PFSK-1 (cell line): ENCODE measurements around the gene EOGT.

Experiments used
- FOXP2 ChIP-seq: optimal IDR thresholded peaks from 2 replicates; pipeline ENCODE3; 2011; ENCODE audit warnings: borderline replicate concordance, control low read depth, inconsistent platforms; ENCODE audit not compliant: insufficient read depth; ENCODE audit errors: extremely low read length, extremely low read depth
- POLR2AphosphoS5 ChIP-seq: IDR thresholded peaks from 2 replicates; pipeline ENCODE4 v1.6.1; 2012; ENCODE audit warnings: low read depth, mild to moderate bottlenecking, control low read depth, low read length, moderate library complexity
- SIN3A ChIP-seq: IDR thresholded peaks from 2 replicates; pipeline ENCODE4 v1.6.1; 2012; ENCODE audit warnings: mild to moderate bottlenecking, low read length, moderate library complexity, borderline replicate concordance; ENCODE audit not compliant: insufficient read depth
- TAF1 ChIP-seq: IDR thresholded peaks from 2 replicates; pipeline ENCODE4 v1.6.1; 2012; ENCODE audit warnings: low read length, control low read depth, borderline replicate concordance; ENCODE audit not compliant: insufficient read depth
- TF ChIP-seq, protein P1 (sequence below), 2 experiments: IDR thresholded peaks; 2 replicates each; pipeline versions ENCODE4 v1.6.1 to v1.8.0; 2011 to 2012; ENCODE audit warnings: low read depth in 2 of 2, low read length in 2 of 2, control low read depth in 1 of 2, inconsistent platforms in 1 of 2, mild to moderate bottlenecking in 1 of 2, moderate library complexity in 1 of 2; ENCODE audit not compliant: insufficient read depth in 1 of 2

The EOGT gene

DNA sequence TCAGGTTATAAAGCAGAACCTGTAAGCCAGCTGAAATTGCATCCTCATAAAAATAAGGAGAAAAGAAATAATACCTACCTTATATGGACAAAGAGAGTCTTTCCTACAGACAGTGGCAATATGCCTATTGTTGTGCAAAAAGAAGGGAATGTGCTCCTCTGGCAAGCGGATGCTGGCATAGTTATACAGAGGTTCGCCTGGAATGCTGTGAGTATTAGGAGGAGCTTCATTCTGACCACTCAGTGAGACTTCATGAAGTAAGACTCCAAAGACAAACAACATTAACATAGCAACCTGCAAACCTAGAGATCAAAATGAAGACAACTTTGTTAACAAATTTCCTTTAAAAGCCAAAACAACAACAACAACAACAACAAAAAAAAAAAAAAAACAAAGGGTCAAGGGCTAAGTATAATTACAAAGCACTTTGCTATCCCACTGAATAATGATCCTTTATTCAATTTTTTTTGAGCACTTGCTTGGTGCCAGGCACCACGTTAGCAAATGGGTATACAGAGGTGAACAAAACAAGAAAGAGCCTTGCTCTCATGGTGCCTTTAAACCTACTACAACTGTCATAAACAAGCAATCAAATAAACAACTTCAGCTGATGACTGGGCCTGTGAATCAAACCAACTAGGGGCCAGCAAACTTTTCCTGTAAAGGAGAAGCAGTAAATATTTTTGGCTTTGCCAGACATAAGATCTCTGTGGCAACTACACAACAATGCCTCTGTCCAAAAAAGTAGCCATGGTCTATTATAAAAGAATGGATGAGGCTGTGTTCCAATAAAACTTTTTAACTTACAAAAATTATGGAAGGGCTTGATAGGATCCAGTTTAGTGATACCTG, 3.7 kb downstream of the EOGT start:
- TF ChIP-seq SIN3A (no peak), TAF1 (no peak), POLR2AphosphoS5 (no peak), FOXP2 (no peak)
- TF ChIP-seq, protein P1, sequence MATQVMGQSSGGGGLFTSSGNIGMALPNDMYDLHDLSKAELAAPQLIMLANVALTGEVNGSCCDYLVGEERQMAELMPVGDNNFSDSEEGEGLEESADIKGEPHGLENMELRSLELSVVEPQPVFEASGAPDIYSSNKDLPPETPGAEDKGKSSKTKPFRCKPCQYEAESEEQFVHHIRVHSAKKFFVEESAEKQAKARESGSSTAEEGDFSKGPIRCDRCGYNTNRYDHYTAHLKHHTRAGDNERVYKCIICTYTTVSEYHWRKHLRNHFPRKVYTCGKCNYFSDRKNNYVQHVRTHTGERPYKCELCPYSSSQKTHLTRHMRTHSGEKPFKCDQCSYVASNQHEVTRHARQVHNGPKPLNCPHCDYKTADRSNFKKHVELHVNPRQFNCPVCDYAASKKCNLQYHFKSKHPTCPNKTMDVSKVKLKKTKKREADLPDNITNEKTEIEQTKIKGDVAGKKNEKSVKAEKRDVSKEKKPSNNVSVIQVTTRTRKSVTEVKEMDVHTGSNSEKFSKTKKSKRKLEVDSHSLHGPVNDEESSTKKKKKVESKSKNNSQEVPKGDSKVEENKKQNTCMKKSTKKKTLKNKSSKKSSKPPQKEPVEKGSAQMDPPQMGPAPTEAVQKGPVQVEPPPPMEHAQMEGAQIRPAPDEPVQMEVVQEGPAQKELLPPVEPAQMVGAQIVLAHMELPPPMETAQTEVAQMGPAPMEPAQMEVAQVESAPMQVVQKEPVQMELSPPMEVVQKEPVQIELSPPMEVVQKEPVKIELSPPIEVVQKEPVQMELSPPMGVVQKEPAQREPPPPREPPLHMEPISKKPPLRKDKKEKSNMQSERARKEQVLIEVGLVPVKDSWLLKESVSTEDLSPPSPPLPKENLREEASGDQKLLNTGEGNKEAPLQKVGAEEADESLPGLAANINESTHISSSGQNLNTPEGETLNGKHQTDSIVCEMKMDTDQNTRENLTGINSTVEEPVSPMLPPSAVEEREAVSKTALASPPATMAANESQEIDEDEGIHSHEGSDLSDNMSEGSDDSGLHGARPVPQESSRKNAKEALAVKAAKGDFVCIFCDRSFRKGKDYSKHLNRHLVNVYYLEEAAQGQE (IDR thresholded peaks at IDR 0.05; ENCODE audit: insufficient read depth in 1 of 2, low read depth in 2 of 2, low read length in 2 of 2) = no peak

DNA sequence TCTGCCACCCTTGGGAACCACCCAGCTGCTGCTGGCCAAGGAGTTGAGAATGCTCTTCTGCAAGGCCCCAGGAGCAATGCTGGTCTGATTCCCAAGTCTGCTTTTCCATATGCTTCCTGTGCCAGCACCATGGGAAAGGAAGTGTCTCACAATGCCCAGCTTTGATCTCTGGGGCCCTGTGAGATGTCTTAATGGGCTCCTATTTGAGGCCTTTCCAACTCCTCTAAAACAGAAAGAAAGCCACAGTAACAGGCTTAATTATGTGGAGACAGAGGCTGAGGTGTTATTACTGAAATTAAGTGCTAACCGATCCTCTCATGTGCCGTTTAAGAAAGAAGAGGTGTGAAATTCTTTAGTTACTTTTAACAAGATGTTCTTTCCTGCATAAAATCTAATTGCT, 4.5 kb downstream of the EOGT start:
- TF ChIP-seq POLR2AphosphoS5 = no peak
- no peak for TF ChIP-seq SIN3A
- TF ChIP-seq, protein P1 (IDR thresholded peaks at IDR 0.05; ENCODE audit: insufficient read depth in 1 of 2, low read depth in 2 of 2, low read length in 2 of 2) = no peak
- TF ChIP-seq TAF1 = no peak
- TF ChIP-seq FOXP2 = no peak

DNA sequence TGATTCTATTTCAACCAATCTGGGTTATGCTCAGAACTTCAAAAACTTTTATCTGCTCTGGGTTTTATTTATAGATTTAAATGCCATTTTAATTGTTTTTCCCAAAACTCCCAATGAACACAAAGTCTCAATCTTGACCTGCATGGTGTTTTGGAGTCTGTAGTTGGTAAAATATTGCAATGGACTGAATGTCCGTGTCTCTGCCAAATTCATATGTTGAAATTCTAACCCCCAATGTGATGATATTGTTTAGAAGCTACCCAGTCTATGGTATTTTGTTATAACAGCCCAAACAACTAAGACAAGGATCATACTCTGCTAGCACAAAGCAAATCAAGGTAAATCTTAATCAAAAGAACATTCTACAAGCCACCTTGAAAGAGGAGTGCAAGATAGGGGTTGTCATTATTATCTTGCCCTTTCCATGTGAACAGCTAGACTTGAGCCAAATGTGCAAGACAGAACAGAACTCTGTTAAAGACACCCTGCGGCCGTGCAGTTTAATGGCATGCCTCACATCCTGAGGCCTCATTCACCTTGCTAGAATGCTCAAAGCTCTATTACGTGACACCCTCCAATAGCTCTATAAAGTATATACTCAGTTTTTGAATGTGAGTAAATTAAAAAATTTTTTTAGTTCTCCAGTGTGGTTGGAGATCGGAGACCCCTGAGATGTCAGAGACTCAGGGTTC, 7.5 kb downstream of the EOGT start:
- TF ChIP-seq SIN3A = no peak
- no peak for TF ChIP-seq TAF1
- no peak for TF ChIP-seq POLR2AphosphoS5

DNA sequence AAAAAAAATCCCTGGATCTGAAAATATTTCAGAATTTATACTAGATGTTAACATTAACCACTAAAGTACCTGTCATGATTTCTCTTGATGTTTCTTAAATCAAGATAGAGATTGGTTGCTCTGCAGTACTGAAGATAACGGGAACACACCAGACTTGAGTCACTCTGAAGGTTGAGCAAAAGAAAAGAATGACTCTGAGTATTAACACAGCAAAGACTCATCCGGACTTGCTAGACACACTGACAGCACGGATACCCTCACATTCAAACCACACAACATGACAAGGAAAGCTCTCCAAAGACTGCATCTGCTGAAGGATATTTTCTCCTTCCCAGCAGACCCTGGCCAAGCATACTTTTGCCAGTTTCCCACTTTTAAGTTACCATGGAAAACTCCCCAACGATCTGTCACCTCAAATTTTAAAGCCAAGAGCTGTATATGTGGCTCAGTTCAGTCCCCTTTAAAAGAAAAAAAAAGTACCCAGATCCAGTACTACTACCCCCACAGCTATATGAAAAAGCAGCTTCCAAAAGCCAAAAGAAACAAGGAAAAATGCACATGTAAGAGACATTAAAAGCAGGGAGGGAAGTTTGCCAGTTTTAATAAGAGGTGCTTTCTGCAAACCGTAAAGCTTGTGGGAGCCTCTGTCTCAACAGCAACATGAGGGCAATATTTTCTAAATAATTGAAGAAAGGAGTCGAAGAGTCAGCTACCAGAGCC, 8.3 kb downstream of the EOGT start:
- TF ChIP-seq SIN3A = no peak
- TF ChIP-seq, protein P1 (IDR thresholded peaks at IDR 0.05; ENCODE audit: insufficient read depth in 1 of 2, low read depth in 2 of 2, low read length in 2 of 2) = no peak
- no peak for TF ChIP-seq FOXP2
- no peak for TF ChIP-seq POLR2AphosphoS5
- no peak for TF ChIP-seq TAF1

DNA sequence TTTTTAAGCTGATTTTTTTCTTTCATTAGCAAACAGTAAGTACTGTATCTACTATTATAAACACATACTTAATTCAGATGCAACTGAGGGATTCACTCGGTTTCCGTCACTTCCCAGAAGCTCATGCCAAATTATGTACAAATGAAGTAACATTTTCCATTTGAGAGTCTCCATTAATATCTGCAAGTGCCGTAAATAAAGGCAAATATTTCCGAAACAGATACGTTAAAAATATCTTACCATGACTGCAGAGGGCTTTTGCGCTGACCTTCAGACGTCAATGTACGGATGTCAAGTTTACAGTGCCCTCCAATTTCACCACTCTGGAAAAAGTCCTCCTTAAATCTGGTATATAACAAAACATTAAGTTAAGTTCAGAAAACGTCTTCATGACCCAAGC, 9.3 kb downstream of the EOGT start:
- TF ChIP-seq, protein P1 (IDR thresholded peaks at IDR 0.05; ENCODE audit: insufficient read depth in 1 of 2, low read depth in 2 of 2, low read length in 2 of 2) = no peak
- TF ChIP-seq FOXP2 (no peak), POLR2AphosphoS5 (no peak), TAF1 (no peak), SIN3A (no peak)
